Stomach (tissue), 4 donors: Measurements from ENCODE around the gene NEIL1.
"Not testable (repeated sequence)": the region's sequence is repeated elsewhere in the genome, so short reads cannot be mapped to it uniquely, and the experiment has no call there.

Source experiments
- EP300 ChIP-seq: sonication (generic); formaldehyde crosslinking; IDR thresholded peaks from one replicate; pipeline ENCODE4 v1.6.1; 2017; ENCODE audit warnings: antibody characterized with exemption
- POLR2AphosphoS5 ChIP-seq, 3 donors: sonication (generic); formaldehyde crosslinking; IDR thresholded peaks; one replicate each; pipeline ENCODE4 v1.6.1; 2016; ENCODE audit warnings: antibody characterized with exemption in 3 of 3
- TF ChIP-seq, protein P1 (sequence below), 7 experiments: fragments of 450-650 bp in 4 of 7; fragments of 200-600 bp in 3 of 7; sonication (generic) in 3 of 7; IDR thresholded peaks; one replicate each; pipeline ENCODE4 v1.5.1; 2016 to 2019; ENCODE audit warnings: antibody characterized with exemption in 7 of 7, control low read depth in 2 of 7, mild to moderate bottlenecking in 1 of 7

DNA sequence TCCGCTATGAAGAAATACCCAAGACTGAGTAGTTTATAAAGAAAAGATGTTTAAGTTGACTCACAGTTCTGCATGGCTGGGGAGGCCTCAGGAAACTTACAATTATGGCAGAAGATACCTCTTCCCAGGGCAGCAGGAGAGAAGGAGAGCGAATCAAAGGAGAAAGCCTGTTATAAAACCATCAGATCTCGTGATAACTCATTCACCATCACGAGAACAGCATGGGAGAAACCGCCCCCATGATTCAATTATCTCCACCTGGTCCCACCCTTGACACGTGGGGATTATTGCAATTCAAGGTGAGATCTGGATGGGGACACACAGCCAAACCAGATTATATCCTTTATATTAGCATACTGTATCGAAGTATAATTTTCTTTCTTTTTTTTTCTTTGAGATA is 14.7 kb upstream of the NEIL1 start:
- TF ChIP-seq, protein P1, sequence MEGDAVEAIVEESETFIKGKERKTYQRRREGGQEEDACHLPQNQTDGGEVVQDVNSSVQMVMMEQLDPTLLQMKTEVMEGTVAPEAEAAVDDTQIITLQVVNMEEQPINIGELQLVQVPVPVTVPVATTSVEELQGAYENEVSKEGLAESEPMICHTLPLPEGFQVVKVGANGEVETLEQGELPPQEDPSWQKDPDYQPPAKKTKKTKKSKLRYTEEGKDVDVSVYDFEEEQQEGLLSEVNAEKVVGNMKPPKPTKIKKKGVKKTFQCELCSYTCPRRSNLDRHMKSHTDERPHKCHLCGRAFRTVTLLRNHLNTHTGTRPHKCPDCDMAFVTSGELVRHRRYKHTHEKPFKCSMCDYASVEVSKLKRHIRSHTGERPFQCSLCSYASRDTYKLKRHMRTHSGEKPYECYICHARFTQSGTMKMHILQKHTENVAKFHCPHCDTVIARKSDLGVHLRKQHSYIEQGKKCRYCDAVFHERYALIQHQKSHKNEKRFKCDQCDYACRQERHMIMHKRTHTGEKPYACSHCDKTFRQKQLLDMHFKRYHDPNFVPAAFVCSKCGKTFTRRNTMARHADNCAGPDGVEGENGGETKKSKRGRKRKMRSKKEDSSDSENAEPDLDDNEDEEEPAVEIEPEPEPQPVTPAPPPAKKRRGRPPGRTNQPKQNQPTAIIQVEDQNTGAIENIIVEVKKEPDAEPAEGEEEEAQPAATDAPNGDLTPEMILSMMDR (IDR thresholded peaks at IDR 0.05) = not testable (repeated sequence)
- TF ChIP-seq EP300; POLR2AphosphoS5 (IDR thresholded peaks at IDR 0.05): not testable (repeated sequence)
